HG02981 (cell line): ENCODE data around the gene SLIT3.

Experiments
- ATAC-seq: cut with Tn5 transposase; IDR thresholded peaks from one replicate; pipeline ENCODE4 v1.9.1; 2021; ENCODE audit warnings: mild to moderate bottlenecking, moderate library complexity; ENCODE audit not compliant: unreplicated experiment

The SLIT3 gene

GRCh38 chr5:168734119-168734518 is 566.8 kb downstream of the SLIT3 start:
- no peak for ATAC-seq

GRCh38 chr5:168728546-168729211 is 572.3 kb downstream of the SLIT3 start:
- no peak for ATAC-seq

- ATAC-seq, result no peak
These were observed 573.4 kb downstream of the SLIT3 start for GRCh38 chr5:168727547-168727946.

- no peak for ATAC-seq
These were observed 574.6 kb downstream of the SLIT3 start for GRCh38 chr5:168726342-168726741.

- no peak for ATAC-seq
These were observed 576.7 kb downstream of the SLIT3 start for GRCh38 chr5:168724227-168724626.

GRCh38 chr5:168723037-168723436 is 577.9 kb downstream of the SLIT3 start:
- ATAC-seq, result no peak

GRCh38 chr5:168721966-168722365 is 579.0 kb downstream of the SLIT3 start:
- ATAC-seq, result no peak

- ATAC-seq, result no peak
These were observed 579.8 kb downstream of the SLIT3 start for GRCh38 chr5:168721002-168721753.

GRCh38 chr5:168720575-168720974 is 580.4 kb downstream of the SLIT3 start:
- ATAC-seq, result no peak

GRCh38 chr5:168714046-168714445 is 586.9 kb downstream of the SLIT3 start:
- no peak for ATAC-seq

GRCh38 chr5:168713051-168713450 is 587.9 kb downstream of the SLIT3 start:
- no peak for ATAC-seq

GRCh38 chr5:168712280-168712924 is 588.5 kb downstream of the SLIT3 start:
- no peak for ATAC-seq

GRCh38 chr5:168710706-168711105 is 590.2 kb downstream of the SLIT3 start:
- no peak for ATAC-seq

- no peak for ATAC-seq
These were observed 592.9 kb downstream of the SLIT3 start for GRCh38 chr5:168707716-168708695.

GRCh38 chr5:168706655-168707069 is 594.3 kb downstream of the SLIT3 start:
- no peak for ATAC-seq

- no peak for ATAC-seq
These were observed 595.6 kb downstream of the SLIT3 start for GRCh38 chr5:168705321-168705720.

GRCh38 chr5:168702511-168702910 is 598.4 kb downstream of the SLIT3 start:
- no peak for ATAC-seq

GRCh38 chr5:168701641-168702040 is 599.3 kb downstream of the SLIT3 start:
- ATAC-seq, result no peak

GRCh38 chr5:168699002-168699401 is 601.9 kb downstream of the SLIT3 start:
- ATAC-seq, result no peak

- no peak for ATAC-seq
These were observed 603.8 kb downstream of the SLIT3 start for GRCh38 chr5:168697034-168697720.
